GDM1 (cell line): ENCODE data around the gene ZEB1.
"Not testable (repeated sequence)": the region's sequence is repeated elsewhere in the genome, so short reads cannot be mapped to it uniquely, and the experiment has no call there.

Experiments
- DNase-seq: peaks from one replicate; lab custom pipeline; 2025; lab: John Stamatoyannopoulos, UW

Gene ZEB1

DNA sequence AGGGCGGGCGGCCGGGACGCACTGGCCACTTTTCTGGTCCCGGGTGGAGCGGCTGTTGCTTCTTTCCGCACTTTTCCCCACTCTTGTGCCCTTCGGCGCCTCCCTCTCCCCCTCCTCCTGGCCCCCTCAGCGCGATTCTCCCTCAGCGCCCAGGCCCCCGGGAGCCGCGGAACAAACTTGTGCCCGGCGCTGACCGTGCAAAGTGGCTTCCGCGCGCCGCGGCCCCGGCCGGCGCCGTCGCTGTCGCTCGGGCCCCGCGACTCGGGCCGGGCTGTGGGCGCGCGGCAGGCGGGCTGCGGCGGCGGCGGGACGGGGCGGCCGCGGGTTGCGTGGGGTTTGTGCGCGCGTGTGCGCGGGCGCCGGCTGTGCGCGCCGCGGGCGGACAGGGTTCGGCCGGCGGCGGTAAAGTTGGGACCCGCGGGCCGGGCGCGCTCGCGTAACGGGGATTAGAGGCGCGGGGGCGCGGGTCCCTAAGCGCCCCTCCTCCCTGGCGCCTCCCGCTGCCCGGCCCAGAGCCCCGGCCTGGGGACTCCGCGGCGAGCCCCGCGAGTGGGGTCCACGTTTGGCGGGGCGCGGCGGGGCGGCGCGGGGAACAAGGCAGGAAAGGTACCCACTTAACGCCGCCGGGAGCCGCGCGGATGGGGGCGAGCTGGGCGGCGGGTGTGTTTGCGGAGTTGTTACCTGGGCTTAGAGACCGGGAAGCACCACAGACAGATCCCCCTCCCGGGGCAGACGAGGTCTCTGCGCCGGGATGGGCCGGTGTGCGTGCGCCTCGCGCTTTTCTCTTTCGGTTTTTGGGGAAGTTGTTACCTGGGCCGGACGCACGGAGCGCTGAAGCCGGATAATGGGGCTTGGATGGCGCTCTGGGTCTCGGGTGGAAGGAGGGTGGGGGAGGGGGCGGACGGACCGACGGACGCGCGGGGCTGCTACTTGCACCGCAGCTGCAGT, 860 bp downstream of the ZEB1 start:
- peak; percentile 18 for DNase-seq

DNA sequence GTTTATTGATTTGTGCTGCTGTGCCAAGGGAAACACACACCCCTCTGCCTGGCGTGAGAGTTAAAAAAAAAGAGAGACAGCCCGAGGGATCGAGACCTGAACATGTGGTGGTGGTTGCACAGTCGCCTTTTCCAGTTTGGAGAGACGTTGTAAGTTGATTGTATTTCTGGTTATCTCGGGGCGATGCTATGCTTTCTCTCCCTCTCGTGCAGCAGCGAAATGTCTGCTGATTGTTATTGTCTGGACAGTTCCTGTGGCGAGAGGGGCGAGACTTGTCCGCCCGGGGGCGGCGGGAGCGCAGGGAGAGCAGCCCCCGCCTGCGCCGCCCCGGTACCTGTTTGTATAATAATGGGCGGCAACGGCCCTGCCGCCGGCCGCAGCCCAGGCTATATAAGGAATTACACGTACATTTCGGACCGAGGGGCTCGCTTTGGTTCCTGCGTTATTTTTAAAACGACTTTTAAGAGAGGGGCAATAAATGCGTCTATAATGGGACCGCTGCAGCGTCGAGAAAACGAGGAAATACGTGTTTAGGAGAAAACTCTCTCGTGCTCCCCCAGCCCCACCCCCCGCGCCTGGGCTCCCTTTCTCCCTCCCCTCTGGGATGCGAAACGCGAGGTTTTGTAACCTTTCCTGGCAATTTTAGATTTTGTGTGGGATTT, 1.7 kb downstream of the ZEB1 start:
- DNase-seq = no peak

DNA sequence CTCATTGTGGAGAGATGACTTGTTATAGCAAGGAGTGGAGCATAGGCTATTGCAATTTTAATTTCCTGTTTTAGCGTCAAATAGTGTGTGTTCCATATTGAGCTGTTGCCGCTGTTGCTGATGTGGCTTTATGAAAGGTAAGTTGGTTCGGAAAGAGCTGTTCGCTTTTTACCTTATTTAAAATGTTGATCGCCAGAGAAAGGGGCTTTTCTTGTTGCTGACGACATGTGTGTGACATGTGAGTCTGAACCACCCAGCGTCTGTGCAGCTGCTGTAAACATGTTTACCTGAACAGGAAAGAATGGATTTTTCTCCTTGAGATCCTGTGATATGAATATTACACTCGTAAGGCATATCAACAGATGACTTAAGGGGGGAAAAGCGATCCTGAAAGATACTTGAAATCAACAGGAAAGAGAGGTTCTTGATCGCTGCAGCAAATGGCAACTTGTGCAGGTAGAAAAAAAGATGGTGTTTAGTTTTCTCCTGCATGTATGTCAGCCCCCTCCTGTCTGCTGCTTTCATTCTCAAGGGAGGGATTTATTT, 2.5 kb downstream of the ZEB1 start:
- no peak for DNase-seq

DNA sequence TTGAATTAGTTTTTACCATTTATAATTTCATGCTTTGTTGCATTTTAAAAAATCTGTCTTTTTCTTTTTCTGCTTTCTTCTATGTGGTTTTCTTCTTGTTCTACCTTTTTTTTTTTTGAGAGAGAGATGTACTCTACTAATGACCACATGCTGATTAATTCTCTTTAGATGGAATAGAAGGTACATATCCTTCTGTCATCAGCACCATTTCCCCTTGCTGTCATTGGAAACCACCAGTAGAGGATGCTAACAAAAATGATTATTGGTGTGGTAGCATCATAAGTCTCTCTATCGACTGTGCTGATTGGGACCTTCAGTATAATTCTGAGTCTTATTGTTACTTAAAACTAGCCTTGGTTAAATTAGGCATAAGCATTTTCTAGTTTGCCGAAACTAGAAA, 3.6 kb downstream of the ZEB1 start:
- no peak for DNase-seq

DNA sequence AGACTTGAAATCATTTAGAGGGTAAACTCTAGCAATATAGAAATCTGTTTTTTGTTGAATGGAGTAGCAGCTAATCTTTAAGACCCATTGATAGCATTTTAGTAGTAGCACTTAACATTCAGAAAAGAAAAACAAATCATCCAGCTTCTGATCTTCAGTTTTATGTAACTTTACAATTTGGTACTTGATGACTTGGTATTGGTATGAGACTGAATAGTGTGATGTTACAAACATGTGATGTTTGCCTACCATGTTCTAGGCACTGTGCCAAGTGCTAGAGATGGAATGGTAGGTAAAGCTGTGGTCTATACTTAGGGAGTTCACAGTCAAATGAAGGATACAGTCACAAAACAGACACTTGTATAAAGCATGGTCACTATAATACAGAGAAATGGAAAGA, 21.3 kb downstream of the ZEB1 start:
- DNase-seq = no peak

DNA sequence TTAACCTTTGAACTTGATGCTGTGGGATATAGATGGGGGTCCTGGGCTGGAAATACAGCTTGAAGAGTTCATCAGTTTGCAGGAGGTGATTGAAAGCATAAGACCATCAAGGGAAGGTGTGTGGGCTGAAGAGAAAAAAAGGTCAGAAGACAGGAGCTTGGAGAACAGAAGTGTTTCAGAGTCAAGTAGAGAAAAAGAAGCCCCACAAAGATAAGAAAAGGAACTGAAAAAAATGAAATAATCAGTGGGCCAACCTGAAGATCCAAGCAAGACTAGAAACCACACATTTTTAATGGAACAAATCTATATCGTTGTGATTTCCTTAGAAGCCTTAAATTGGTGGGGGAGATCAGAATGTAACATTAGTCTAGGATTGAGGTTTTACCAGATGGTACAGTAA, 22.5 kb downstream of the ZEB1 start:
- no peak for DNase-seq

DNA sequence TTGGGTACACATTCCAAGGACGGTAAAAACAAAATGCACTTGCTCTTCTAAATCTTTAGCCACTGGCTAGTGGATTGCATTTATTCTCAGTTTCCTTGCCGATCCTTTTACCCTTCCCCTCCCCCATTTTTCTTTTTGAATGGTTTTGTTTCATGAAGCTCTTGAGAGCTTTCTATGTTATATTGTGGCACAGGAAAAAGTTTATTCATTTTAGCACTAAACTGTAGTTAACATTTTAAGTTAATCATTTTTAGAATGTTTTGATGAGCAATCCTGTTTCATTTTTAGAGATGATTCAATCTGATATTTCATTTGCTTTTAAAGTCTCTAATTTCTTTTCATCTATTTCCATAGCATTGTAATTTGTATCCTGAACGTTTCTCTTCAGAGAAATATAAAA, 24.0 kb downstream of the ZEB1 start:
- DNase-seq = no peak

DNA sequence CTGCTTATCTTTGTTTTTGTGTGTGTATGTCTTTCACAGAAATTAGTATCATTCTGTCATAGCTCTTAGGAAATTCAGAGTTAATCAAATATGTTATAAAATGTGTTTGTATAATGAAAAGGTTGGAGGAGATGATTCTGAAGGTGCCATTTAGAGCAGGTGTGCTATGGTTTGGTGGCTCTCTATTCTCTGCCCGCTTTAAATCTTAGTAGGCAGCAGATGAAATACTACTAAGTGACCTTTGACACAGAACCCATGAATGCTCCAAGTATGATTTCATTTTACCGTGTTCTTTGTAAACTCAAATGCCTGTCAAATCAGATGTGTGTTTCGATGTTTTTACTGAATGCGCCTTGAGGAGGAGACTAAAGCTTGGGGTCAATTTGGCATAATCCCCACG, 24.5 kb downstream of the ZEB1 start:
- no peak for DNase-seq

DNA sequence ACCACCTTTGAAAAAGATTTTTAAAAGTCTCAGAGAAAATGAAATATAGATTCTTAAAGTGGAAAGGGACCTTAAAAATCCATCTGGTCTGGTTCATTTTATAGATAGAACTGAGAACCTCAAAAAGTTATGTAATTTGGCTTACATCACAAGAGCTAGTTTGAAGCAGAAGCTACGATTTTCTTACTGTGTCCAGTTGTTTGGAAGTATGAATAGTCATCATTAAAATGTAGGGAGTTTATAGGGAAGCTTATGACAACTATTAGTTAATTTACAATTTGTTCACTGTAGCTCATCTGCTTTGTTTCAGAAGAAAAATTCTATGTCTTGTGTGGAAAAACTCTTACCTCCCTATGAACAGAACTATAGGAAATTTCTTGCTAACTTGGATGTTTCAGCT, 26.9 kb downstream of the ZEB1 start:
- DNase-seq = no peak

DNA sequence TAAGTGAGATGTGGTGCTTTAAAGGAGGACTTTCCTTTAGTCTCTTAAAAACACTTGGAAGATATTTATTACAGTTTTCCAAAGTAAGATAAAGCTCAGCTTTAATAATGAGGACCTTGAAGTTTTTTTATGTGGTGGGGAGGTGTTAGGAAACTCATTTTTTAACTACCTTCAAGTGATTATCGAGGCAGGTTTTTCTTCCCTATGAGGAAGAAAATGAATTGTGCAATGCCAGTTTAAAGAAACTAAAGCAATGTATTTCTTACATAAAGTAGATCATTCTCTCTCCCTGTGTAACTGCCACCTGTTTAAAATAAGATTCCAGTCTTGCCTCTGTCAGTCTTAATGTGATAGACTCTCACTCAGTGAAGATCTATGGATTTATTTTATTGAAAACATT, 27.9 kb downstream of the ZEB1 start:
- DNase-seq = no peak

DNA sequence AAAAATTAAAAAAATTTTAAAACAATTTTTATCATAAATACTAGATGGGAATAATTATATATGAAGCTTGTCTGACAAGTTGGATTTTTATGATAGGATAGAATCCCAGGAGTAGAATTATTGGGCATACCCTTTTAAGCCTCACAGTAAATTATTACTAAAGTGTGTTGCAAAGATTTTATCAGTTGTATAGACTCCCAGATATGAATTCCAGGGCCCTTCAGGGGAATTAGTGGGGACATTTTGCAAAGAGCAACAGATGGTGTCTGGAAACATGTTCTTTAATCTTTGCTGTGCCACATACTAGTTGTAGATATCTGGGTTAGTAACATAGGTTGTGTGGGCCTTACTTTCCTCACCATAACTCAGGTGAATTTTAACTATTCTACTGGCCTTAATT, 28.7 kb downstream of the ZEB1 start:
- DNase-seq = no peak

DNA sequence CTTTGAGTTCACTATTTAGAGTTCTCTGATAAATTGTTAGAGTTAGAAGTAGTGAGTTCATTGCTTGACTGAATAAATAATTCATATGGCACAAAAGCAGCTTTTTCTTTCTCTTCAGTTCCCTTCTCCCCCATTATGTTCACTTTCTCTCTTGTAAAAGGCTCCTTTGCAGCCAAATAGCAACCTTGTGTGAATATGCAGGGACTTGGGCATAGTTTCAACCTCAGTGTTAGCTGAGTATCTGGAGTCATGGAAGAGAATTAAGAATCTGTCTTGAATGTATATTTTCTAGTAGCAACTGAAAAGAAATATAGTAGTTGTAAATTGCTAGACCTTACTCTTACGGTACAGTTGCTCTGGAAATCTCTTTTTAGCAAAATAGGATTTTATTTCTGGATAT, 31.9 kb downstream of the ZEB1 start:
- no peak for DNase-seq

DNA sequence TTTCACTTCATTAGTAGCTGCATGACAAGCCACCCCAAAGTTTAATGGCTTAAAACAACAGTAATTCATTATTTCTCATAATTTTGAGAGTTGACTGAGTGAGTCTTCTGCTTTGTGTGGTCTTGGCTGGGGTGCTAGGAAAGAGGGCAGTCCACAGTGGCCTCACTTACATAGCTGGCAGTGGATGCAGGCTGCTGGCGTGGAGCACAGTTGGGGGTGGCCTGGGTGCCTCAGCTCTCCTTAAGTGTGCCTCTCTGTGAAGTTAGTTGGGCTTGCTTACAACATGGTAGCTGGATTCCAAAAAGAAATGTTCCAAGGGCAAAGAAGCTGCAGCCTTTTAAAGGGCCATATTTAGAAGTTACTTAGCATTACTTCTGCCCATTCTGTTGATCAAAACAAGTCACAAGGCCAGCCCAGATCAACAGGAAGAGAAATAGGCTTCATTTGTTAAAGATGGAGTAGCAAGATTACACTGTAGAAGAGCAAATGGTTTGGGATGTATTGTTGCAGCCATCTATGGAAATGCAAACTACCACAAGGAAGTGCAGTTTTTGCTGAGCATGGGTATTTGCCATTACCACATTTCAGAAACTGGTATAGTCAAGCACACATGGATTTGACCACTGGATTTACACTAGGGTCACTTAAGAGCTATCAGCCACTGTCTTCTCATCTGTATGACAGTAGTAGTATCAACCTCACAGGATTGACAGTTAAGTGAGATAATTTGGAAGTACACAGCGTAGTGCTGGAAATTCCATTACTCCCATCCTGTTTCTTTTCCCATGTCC, 33.6 kb downstream of the ZEB1 start:
- DNase-seq = no peak

DNA sequence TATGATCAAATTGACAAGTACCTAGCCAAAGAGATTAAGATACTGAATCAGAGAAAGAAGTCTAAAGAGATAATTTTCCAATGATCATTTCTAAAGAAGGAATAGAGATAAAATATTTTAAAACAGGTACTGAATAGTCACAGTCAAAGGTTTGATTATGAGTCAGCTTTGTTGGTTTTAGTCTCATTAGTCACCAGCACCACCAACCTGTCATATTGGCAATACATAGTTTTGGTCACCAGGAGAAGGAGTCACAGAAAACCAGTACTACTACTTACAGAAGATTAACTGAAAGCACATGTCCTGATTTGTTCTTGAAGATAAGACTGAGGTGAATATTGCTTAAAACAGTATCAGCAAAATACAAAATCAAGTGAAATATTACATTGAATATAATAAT, 34.6 kb downstream of the ZEB1 start:
- DNase-seq = no peak

DNA sequence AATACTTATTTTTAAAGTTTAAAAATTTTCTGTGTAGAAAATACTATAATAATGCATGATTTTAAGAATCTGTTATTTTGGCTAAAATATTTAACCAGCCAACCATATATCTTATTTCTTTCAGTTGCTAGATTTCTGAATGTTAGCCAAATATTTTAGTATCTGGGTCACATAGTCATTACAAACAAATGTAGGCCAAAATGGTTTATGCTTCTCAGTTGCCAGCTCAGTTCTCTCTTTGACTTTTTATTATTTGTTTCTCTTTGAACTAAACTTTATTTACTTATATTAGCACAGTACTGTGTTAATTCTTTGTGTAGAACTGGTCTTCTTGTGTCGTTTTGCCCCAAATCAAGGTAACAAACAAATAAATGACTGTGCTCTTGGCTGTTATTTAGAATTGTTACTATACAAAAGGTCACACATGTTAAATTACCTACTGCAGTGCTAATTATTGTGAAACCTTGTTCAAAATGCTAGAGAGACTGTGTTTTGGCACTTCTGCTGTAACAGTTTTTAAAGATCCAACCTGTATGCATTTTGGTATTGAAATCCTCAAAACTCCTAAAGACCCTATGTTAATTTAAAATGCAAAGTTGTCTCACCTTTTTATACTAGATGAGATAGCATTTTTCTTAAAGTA, 39.8 kb downstream of the ZEB1 start:
- DNase-seq = no peak

DNA sequence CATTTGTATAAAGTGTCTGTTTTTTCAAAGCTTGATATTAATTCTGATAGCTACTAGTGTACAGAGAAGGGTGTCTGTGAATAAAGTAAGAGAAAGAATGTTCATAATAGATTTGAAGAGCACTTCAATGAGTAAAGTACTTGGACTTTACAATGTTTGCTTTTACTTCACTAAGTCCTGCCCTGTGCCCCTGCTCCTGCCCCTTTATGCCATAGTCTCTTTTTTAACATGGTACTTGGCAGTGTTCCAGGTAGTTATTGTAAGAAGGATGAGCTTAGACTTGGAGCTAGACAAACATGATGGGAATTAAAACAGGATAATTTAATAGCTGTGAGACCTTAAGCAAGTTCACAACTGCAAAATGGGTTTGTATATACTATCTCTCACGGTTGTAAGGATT, 41.0 kb downstream of the ZEB1 start:
- DNase-seq = no peak

DNA sequence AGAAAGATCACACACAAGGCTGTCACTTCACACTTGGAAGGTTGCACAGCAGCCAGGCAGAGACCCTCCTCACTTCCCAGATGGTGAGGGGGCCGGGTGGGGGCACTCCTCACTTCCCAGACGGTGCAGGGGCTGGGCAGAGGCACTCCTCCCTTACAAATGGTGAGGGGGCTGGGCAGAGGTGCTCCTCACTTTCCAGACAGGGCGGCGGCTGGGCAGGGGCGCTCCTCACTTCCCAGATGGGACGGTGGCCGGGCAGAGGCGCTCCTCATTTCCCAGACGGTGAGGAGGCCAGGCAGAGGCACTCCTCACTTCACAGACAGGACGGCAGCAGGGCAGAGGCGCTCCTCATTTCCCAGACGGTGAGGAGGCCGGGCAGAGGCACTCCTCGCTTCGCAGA, 42.5 kb downstream of the ZEB1 start:
- not testable (repeated sequence) for DNase-seq

DNA sequence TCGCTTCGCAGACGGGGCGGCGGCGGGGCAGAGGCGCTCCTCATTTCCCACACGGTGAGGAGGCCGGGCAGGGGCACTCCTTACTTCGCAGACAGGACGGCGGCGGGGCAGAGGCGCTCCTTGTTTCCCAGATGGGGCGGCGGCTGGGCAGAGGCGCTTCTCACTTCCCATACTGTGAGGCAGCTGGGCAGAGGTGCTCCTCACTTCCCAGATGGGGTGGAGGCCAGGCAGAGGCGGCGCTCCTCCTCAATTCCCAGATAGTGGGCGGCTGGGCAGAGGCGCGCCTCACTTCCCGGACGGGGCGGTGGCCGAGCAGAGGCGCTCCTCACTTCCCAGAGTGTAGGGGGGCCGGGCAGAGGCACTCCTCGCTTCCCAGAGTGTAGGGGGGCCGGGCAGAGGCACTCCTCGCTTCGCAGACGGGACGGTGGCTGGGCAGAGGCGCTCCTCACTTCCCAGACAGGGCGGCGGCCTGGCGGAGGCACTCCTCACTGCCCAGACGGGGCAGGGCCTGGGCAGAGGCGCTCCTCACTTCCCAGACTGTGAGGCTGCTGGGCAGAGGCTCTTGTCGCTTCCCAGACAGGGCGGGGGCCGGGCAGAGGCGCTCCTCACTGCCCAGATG, 43.1 kb downstream of the ZEB1 start:
- no peak for DNase-seq

DNA sequence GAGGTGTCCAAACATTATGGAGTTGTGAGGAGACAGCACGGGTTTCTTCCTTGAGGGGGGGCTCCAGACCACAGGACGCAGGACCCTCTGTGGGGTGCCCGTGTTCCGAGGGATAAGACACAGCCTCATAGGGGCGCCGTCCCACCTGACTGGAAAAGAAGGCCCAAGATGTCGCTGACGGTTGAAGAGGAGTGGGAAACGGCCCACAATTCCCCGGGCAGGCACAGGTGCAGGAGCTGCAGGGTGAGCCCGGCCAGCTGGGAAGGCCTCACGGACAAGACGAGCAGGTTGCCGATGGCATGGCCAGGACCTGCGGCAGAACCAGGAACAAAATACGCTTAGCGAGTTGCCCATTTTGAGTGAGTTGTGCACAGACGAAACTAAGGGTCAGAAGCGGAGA, 44.7 kb downstream of the ZEB1 start:
- not testable (repeated sequence) for DNase-seq

DNA sequence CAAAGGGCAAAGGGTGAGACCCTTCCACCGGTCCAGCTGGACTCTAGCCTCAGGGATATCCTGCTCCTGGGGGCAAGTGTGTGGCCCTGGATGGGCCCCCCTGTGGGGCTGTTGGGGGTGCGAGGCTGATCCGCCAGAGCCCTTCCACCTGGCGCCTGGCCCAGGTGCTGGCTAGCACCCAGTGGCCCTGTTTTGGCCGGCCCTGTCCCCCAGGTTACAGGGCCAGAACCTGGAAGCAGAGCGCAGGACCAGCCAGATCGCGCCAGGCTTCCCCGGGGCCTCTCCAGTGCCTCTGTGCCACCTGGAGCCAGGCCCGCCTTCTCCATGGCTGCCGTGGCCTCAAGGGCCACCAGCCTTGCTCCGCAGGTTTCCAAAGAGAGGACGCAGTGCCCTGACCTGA, 45.2 kb downstream of the ZEB1 start:
- DNase-seq = not testable (repeated sequence)

DNA sequence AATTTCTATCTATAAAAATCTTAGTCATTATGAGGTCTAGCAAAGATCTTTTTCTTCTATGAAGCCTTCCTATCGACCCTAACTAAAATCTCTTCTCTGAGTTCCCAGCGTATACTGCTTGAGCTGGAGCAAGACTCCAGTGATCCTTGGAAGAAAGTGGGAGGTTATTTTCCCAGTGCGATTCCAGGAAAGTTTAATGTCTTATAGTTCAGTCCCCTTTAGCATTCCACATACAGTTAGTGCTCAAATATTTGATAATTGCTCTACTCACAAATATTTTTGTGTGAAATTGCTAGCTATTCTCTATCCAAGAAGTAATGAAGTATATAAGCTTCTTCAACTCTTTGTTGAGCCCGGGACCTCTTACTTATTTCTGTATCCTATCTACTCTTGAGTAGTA, 47.7 kb downstream of the ZEB1 start:
- DNase-seq = no peak

DNA sequence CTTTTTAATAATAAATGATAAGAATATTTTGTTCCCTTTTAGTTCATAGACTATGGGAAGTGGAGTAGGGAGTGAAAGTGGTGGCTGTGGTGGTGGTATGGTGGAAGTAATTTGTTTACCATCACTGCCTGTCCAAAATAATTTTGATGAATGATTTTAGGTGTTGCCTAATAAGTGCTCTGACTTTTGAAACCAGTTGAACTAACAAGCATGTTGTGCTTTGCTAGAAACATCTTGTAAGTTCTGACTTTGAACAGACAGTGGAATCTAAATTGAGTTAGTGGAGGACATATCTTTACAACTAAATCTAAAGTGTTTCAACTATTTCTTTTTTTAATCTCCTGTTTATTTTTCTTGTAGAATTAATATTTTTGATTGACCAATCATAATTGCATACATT, 49.7 kb downstream of the ZEB1 start:
- DNase-seq = no peak
